ENCODE data around the gene PDZK1IP1. TPM values are rescaled to one million over a fixed set of nuclear protein-coding genes. Genes with fewer than 3 reads are reported as not detected.
"Not testable (repeated sequence)": the region's sequence is repeated elsewhere in the genome, so short reads cannot be mapped to it uniquely, and the experiment has no call there.

The PDZK1IP1 gene
- total RNA-seq, 2 donors from 2014 or later, result not detected

GRCh38 chr1:47194311-47194710, 4.5 kb upstream of the PDZK1IP1 start:
- no peak overlapping the region for H3K27ac ChIP-seq (ENCODE audit: low read depth, low read length)
- H3K9ac ChIP-seq (ENCODE audit: extremely low read depth, low read length, poor library complexity, severe bottlenecking), result no peak overlapping the region
- H3K36me3 ChIP-seq (ENCODE audit: control insufficient read depth, insufficient read depth, low read length), result no peaks in the 10 kb centered on the region
- H3K27ac Mint-ChIP-seq, result no peak overlapping the region
- H3K36me3 Mint-ChIP-seq (ENCODE audit: low read depth), result no peaks in the 10 kb centered on the region
- no peak for DNase-seq
- peaks cover 25% of the 10 kb centered on the region for H3K4me1 Mint-ChIP-seq
- no peak for TF ChIP-seq CTCF (conservative IDR thresholded peaks at IDR 0.05)
- peaks cover 13% of the 10 kb centered on the region for H3K27me3 ChIP-seq (ENCODE audit: control insufficient read depth, insufficient read depth, low read length, poor library complexity, severe bottlenecking)
- no peak overlapping the region for H3K4me3 Mint-ChIP-seq
- H3K9me3 Mint-ChIP-seq, result no peaks in the 10 kb centered on the region
- H3K9me3 ChIP-seq (ENCODE audit: control insufficient read depth, low read length), result no peaks in the 10 kb centered on the region
- peaks cover 35% of the 10 kb centered on the region for H3K27me3 Mint-ChIP-seq (ENCODE audit: insufficient read depth)
- H3K4me1 ChIP-seq (ENCODE audit: control insufficient read depth, insufficient read depth, low read length), result no peaks in the 10 kb centered on the region
- no peak overlapping the region for H3K4me3 ChIP-seq (ENCODE audit: low read length)

- H3K36me3 Mint-ChIP-seq (ENCODE audit: low read depth); H3K9me3 ChIP-seq (ENCODE audit: control insufficient read depth, low read length); H3K9me3 Mint-ChIP-seq; H3K4me1 ChIP-seq (ENCODE audit: control insufficient read depth, insufficient read depth, low read length); H3K27me3 ChIP-seq (ENCODE audit: control insufficient read depth, insufficient read depth, low read length, poor library complexity, severe bottlenecking); H3K9ac ChIP-seq (ENCODE audit: extremely low read depth, low read length, poor library complexity, severe bottlenecking); H3K27ac ChIP-seq (ENCODE audit: low read depth, low read length); H3K27ac Mint-ChIP-seq; H3K36me3 ChIP-seq (ENCODE audit: control insufficient read depth, insufficient read depth, low read length); H3K4me3 ChIP-seq (ENCODE audit: low read length); H3K4me3 Mint-ChIP-seq: not testable (repeated sequence)
- peak; percentile 29 for DNase-seq
- H3K27me3 Mint-ChIP-seq (ENCODE audit: insufficient read depth), result peaks cover 27% of the 10 kb centered on the region
- 89 to 93% methylated on average over 7 to 10 of the region's 10 CpGs for WGBS, 2 experiments (ENCODE audit: insufficient coverage in 1 of 2, insufficient read length in 1 of 2)
- H3K4me1 Mint-ChIP-seq, result peaks cover 25% of the 10 kb centered on the region
These were observed 3.7 kb upstream of the PDZK1IP1 start for GRCh38 chr1:47193496-47193895.

GRCh38 chr1:47192458-47193384, 2.9 kb upstream of the PDZK1IP1 start:
- Mint-ChIP-seq H3K4me1 (peaks cover 25% of the 10 kb centered on the region), H3K4me3 (peak overlapping the region; percentile 8), H3K36me3 (ENCODE audit: low read depth) (no peaks in the 10 kb centered on the region), H3K9me3 (no peaks in the 10 kb centered on the region), H3K27me3 (ENCODE audit: insufficient read depth) (peaks cover 20% of the 10 kb centered on the region), H3K27ac (peak overlapping the region; percentile 90)
- Histone ChIP-seq H3K27ac (ENCODE audit: low read depth, low read length) (no peak overlapping the region), H3K9ac (ENCODE audit: extremely low read depth, low read length, poor library complexity, severe bottlenecking) (no peak overlapping the region), H3K4me3 (ENCODE audit: low read length) (no peak overlapping the region), H3K36me3 (ENCODE audit: control insufficient read depth, insufficient read depth, low read length) (no peaks in the 10 kb centered on the region), H3K27me3 (ENCODE audit: control insufficient read depth, insufficient read depth, low read length, poor library complexity, severe bottlenecking) (peaks cover 4% of the 10 kb centered on the region), H3K9me3 (ENCODE audit: control insufficient read depth, low read length) (no peaks in the 10 kb centered on the region), H3K4me1 (ENCODE audit: control insufficient read depth, insufficient read depth, low read length) (no peaks in the 10 kb centered on the region)
- DNase-seq, result peak; percentile 96
- peak; percentile 97 for TF ChIP-seq CTCF (conservative IDR thresholded peaks at IDR 0.05)
- whole genome bisulfite sequencing, 2 experiments (ENCODE audit: insufficient coverage in 1 of 2, insufficient read length in 1 of 2), result 25 to 31% methylated on average over 5 to 10 of the region's 10 CpGs
